Measurements from ENCODE around the gene FBXW8. TPM values are rescaled to one million over a fixed set of nuclear protein-coding genes. Genes with fewer than 3 reads are reported as not detected.

The FBXW8 gene
- total RNA-seq, 1 donor from 2014 or later: 14.5 TPM

DNA sequence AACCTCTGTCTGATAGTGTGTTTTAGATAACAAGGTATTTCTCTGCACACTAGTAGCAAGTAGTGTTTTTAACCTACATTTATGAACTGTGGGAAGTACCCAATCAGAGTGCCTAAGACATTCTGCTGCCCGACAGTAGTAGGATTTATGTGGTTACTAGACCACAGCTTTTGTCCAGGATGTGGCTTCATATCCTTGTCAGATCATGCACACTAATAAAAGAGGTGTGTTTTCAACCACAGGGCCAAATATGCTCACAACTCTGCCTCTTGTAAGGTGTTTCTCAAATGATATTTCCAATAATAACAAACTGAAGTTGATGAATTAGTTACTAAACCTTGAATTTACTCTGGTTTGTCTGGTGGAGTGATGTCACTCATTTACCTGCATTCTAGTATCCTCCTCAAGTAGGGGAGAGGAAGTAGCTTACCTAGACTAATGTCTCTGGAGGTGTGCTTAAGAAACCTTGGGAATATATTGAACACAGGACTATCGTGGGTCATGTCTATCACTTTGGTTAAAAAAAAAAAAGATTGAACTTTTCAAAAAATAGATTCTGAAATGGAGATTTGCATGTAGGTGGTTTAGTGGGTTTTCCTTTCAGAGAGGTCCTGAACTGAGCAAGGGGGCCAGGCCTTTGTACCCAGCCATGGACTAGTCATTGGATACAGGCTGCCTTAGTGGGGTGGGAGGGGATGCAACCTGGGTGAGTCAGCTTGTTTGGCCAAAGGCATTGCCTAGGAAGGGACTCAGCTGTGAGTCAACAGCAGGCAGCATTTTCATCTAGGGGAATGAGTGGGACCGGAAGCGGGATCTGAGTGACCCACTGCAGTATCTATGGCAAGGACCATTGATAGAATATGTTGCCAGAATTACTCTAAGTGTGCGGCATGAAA, 14.1 kb downstream of the FBXW8 start:
- DNase-seq: no peak

DNA sequence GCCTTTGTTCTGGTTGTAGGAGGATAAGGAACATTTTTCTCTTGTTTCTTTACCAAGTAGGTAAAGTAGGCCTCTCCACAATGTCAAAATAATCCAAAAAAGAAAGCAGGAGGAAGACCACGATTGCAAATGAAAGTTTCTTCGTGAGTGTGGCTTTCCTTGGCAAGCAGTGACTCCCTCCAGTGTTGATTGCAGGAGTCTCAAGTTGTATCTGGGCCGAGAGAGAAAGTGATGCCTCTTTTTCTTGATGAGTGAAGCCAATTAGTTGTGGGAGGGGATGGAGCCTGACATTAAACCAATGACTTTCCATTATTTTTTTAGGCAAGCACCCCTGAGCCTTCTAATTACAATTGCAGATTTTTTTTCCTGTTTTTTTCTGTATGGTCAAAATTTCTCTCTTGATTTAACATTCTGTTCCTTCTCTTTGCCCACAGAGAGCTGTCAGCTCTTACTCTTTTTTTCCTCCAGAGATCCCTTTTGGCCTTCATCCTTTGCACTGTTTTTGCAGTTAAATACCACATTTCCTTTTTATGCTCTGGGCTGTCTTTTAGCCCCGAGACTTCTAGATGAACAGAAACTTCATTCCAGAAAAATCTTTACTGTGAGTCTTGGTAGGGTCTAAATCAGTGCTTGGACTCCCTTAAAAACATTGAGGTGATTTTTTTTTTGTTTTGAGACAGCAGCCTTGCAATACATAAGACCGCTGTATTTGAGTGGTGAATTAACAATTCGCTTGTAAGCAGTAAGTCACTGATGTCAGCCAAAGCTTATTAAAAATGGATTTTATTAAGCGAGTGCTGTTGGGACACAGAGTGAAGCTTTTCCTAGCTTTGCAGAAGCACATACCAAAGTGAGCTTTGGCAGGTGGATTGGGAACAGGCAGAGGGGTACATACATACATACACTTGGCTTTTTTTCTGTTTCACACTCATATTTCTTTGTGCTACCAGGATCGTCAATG, 15.8 kb downstream of the FBXW8 start:
- DNase-seq: peak; percentile 66

DNA sequence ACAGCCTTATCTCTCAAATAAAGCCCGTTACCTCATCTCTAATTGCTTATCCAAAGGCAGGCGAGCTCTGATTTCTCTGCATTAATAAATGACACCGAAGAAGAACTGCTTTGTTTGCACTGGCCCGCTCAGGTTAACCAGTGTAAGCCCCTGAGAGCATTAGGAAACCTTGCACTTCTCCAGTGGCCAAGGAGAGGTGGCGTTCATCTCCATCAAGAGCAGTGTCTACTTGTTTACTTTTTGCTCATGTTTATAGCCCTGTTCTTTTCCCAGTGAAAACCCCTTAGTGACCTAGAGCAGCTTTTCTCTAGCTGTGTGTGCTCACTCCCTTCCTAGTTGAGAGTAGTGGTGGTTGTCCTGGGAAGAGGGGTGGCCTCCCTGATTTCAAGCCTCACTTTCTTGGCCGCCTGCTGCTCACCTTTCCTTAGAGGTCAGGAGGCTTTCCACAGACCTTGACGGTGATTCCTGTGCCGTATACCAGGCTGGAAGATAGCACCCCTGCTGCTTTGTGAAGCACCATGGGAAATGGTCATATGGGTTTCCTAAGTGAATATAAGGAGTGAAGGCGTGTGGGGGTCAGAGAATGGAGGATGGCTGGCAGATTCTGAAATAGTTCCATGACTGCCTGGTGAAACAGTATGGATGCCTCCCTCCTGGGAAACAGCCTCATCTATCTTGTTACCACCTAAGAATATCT, 16.6 kb downstream of the FBXW8 start:
- DNase-seq: no peak

DNA sequence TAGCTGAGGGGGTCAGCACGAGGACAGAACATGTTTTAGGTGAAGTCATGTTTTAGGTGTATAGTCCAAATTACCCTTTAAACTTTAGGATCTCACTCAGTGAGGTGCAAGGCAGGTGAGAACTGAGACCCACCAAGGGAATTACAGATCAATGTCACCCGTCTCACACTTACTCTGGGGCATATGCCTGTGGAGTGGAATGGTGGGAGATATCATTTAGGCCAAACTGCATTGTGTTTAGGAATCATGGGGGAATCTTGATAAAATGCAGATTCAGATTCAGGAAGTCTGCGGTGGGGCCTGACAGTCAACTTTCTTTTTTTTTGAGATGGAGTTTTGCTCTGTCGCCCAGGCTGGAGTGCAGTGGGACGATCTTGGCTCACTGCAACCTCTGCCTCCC, 17.8 kb downstream of the FBXW8 start:
- DNase-seq: no peak

DNA sequence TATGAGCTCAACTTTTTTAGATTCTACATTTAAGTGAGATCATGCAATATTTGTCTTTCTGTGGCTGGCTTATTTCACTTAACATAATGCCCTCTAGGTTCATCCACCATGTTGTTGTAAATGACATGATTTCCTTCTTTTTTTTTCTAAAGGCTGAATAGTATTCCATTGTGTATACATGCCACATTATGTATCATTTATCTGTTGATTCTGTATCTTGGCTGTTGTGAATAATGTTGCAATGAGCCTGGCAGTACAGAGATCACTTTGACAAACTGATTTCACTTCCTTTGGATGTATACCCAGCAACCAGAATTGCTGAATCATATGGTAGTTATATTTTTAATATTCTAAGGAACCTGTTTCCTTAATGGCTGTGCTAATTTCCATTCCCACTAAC, 19.1 kb downstream of the FBXW8 start:
- DNase-seq: no peak

DNA sequence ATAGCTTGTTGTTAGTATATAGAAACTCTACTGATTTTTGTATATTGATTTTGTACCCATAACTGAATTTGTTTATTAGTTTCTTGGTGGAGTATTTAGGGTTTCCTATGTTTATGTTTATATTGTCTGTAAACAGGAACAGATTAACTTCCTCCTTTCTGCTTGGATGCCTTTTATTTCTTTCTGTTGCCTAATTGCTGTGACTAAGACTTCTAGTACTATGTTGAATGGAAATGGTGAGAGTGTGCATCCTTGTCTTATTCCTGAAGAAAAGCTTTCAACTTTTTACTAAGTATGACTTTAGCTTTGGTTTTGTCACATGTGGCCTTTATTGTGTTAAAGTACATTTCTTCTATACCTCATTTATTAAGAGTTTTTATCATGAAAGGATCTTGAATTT, 20.9 kb downstream of the FBXW8 start:
- DNase-seq: no peak

DNA sequence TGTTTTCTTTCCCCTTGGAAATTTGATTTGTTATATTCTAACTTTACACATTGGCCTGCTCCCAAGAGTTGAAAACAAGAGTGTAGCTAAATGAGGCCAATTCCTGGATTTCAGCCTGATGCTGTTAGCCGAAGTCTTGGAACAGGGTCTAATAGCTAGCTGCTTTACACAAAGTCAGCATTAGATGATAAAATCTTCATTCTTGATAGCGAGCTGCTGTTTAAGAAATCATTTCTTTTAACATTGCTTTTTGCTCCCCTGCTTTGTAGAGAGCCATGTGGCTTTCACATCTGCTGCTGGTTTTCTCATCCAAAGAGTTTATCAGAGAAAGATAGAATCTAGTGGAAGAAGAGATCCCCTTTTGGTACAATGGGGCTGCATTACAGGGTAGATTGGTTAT, 22.3 kb downstream of the FBXW8 start:
- DNase-seq: peak; percentile 89

DNA sequence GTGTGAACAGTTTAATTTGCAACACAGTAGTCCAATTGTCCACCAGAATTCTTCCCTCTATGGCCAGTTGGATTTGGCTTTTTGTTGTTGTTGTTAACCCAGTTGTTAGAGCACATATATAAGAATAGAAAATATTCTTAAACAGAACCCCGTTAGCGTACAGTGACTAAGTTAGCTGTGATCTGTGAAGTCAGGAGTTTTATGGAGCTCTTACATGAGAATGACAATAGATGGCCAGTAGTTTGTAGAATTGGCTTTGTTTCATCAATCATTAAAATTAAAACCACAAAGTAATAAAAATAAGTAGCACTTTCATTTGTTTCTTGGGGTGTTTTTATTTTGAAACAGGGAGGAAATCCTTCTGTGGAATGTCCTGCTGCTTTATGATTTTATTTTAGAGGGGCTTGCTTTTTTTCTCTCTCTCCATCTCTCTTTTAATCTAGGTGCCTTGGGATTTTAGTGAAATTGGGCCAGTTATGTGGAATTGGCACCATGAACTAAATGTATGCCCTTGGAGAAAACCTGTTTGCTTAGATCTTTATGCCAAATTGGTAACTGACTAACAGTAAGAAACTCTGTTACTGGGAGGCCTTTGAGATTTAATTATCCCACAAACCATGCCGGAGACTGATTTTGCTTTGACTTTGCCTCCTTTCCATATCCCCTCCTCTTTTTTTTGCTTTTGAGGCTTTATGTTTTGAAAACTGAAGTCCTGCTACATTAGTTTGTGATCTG, 22.9 kb downstream of the FBXW8 start:
- no peak for DNase-seq

DNA sequence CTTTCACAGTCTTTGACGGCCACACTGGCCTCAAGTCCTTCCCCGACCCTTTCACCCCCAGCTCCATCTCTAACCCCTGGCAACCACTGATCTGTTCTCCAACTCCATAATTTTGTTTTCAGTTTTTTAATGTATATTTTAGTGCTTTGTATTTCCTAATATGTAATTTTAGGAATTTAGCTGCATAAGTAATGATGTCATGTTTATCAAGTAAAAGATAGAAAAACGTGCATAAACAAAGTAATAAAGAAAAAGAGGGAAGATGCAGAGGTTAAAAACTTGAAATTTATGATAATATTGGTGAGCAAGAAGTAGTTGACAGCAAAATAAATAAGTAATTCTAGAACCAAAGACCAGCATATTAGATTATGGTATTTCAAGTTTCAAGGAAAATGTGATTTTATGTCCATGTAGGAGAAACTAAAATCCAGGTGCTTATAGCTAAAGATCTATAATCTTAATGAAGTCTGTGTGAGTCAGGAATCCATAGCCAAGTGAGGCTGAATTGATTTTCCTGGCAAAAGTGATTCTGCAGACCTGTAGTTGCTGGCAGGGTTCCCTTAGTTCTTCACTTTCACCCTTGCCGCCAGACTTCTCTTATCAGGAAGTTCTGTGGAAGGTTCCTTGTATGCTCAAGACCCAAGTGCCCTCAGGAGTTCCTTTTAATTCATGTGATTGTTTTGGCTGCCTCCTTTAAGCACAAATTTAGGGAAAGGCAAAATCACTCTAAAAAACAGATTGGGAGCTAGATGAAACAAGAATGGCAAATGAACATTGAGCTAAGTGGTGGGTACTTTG, 24.4 kb downstream of the FBXW8 start:
- DNase-seq: no peak

DNA sequence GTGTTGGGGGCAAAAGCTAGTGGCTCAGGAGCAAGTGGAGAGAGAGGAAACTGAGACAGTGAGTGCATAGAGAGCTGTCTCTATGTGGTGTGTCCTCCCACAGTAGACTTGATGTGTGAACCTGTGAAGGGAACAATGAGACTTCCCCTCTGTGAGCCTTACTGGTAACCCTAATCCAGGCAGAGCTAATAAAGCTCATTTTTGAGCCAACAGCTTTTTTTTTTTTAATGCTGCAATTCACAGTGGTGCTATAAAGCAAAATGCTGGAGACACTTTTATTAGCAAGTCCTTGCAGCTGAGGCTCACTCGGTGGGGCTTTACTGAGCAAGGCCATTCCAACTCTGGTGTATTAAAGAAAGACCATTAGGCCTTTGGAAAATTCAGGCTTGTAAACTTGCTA, 26.9 kb downstream of the FBXW8 start:
- DNase-seq: no peak

DNA sequence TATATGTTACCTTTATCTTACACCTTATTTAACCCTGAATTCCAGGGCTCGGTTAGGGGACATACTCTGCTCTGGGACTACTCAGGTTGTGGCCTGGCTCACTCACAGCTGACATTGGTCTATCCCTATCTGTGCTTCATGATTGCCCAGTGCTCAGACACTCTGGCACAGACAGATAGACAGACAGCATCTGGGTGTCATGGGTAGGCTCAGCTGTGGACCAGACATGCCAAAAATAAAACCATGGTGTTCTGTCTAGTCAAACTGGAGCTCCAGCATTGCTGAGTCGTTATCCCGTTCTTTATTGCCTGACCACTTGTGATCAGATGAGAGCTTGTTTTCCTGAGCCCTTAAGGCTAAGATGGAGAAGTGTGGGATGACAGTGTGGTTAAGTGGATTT, 29.0 kb downstream of the FBXW8 start:
- no peak for DNase-seq

DNA sequence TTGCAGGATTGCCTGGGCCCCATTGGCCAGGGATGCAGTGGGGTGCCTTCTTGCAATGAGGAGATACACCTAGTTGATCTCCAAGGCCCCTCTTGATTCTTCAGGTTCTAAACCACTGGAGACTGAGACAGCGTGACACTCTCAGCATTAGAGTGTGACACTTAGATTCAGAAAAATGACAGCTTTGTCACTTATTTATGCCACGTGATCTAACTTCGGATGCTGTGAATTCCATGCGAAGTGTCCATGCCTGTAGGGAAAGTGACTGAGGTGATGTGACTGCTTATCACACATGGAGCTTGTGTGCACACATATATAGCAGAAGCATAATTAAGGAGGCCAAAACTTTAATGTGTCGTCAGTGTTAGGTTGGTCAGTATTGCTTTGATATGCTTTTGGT, 30.4 kb downstream of the FBXW8 start:
- DNase-seq: no peak

DNA sequence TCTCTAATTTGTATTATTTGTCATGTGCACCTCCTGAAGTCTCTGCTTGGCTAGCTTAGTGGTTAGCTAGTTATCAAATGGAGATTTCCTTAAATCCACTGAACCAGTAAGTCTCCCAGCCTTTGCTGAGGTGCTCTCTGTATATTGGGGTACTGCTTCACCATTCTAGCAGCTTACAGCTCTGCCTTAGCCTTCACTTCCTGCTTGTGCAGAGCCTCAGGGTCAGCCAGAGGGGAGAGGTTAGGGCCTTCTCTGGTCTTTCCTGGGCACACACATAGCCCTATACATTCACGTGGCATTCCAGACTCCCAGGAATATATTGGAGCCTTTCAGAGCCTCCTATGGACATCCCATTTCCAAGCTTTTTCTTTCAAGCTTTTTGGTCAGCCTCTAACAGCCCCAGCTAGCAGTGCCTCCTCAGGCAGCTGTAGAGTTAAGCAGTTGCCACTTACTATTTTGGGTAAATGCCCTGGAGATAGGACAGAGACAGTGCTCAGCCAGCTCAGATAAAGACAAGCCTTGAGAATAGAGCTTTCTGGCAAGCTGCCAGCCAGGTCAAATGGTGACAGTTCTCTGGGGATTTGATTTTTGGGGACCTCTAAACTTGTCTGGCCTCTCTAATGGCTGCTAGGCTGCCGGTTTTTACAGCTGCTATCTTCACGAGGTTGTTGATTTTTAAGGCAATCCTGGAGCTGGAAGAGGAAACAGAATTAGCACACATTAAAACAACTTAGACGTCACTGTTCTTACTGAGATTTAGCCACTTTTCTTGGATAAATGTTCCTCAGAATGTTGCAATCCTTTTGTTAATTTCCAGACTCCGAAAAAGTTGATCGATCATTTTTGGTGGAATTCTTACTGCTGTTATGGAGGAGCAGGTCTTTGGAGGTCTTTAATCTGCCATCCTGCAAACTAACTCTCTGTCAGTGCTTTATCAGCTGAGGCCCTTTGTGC, 32.9 kb downstream of the FBXW8 start:
- no peak for DNase-seq

DNA sequence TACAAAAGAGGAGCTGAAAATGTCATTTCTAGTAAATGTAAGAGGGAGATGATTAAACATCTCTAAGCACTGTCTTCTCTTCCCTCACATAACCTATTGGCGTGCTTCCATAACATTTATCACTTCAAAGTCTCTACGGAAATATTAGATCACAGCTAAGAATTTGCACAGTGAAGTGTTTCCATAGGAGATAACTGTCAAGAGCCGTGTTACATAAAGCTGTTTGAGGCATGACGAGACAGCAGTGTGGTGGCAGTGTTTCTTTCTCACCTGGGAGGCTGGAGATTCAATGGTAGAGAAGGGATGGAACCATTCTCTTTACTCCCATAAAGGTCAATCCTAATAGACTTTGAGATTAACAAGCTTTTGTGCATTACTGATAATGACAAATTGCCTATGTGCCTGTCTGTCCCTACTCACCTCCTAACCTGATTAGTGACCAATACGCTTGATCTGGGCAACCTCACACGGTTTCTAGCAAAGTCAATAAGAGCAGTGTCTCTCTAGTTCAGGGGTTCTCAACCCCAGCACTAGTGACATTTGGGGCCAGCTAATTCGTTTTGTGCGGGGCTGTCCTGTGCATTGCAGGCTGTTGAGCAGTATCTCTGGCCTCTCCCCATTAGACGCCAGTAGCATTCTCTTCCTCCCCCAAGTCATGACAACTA, 35.3 kb downstream of the FBXW8 start:
- no peak for DNase-seq

DNA sequence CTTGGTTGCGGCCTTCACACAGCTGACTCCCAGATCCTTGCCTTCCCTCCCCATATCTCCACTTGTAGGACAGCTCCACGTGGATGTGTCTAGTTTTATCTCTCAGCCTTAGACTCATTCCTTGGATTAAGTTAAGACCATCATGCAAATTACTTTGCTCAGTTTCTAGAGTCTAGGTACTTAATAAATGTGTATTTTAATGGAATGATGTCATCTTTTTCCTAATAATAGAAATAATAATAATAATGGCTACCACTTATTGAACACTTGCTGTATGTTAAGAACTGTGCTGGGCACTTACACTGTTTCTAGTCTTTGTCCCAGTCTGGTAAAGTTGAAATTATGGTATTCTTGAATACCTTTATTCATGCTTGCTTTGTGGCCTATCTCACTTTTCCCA, 37.5 kb downstream of the FBXW8 start:
- DNase-seq: no peak

DNA sequence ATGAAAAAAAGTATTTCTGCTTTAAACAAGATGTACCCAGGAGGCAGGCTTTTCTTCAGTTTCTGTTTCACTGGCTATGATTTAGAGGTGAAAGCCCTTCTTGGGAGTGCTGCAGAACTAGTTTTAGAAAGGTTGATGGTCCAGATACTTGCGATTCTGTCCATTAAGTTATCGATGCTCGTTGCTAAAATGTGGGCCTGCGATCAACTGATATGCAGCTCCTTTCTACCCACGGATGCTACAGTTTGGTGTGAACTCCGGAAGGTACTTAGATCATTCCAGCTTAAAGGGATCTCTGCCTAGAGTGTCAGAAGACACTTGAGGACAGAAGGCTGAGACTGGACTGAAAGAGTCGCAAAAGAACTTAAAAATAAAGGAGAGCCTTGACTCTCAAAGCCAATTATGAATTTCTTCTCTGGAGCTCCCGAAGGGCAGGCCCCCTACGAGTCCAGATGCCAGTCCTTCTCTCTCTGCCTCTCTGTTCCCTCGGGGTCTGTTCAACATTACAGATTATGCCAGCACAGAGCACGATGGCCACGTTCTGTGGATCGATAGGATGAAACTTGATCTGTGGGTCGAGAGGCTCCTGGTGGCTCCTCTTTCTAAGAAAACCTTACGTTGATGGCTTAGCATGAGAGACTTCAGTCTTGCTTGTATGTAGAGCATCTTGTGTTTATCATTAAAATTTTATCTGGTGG, 40.0 kb downstream of the FBXW8 start:
- no peak for DNase-seq

DNA sequence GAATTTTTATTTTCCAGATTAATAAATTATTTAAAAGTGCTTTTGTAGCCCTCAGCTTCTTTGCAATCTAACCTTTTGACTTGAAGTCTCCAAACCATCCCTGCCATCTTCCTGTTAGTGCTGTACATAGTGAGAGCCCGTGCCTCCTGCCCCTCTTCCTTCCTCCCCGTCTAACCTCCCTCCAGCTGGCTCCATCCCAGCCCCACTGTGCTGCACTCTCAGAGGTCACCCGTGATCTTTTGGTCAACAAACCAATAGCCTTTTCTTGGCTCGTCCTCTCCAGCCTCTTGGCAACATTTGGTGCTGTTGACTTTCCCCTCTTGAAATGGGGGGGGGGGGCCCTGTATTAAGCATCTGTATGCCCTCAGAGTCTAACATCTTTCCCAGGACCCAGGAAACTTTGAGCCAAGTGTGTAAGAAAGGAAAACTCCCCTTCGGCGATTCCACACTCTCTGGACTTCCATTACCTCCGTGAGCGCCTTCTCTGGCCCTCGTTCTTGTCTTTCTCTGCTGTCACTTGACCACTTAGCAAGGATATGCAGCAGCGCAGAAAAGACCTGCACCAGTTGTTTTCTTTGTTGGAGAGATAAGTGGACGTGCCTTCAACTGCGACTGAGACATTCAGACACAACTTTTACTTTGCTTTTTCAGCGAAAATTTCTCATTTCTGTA, 44.1 kb downstream of the FBXW8 start:
- no peak for DNase-seq

All from tongue (tissue), 2 donors.